PFSK-1 (cell line): ENCODE results near the gene FKBP14.

Experiments
- FOXP2 ChIP-seq: optimal IDR thresholded peaks from 2 replicates; pipeline ENCODE3; 2011; ENCODE audit warnings: borderline replicate concordance, control low read depth, inconsistent platforms; ENCODE audit not compliant: insufficient read depth; ENCODE audit errors: extremely low read length, extremely low read depth
- POLR2AphosphoS5 ChIP-seq: IDR thresholded peaks from 2 replicates; pipeline ENCODE4 v1.6.1; 2012; ENCODE audit warnings: low read depth, mild to moderate bottlenecking, control low read depth, low read length, moderate library complexity
- SIN3A ChIP-seq: IDR thresholded peaks from 2 replicates; pipeline ENCODE4 v1.6.1; 2012; ENCODE audit warnings: mild to moderate bottlenecking, low read length, moderate library complexity, borderline replicate concordance; ENCODE audit not compliant: insufficient read depth
- TAF1 ChIP-seq: IDR thresholded peaks from 2 replicates; pipeline ENCODE4 v1.6.1; 2012; ENCODE audit warnings: low read length, control low read depth, borderline replicate concordance; ENCODE audit not compliant: insufficient read depth
- TF ChIP-seq, protein P1 (sequence below), 2 experiments: IDR thresholded peaks; 2 replicates each; pipeline versions ENCODE4 v1.6.1 to v1.8.0; 2011 to 2012; ENCODE audit warnings: low read depth in 2 of 2, low read length in 2 of 2, control low read depth in 1 of 2, inconsistent platforms in 1 of 2, mild to moderate bottlenecking in 1 of 2, moderate library complexity in 1 of 2; ENCODE audit not compliant: insufficient read depth in 1 of 2

The FKBP14 gene

GRCh38 chr7:29987811-29988317 lies 38.6 kb downstream of the FKBP14 start:
- TF ChIP-seq FOXP2 (no peak), POLR2AphosphoS5 (no peak), SIN3A (no peak), TAF1 (no peak)
- TF ChIP-seq, protein P1, sequence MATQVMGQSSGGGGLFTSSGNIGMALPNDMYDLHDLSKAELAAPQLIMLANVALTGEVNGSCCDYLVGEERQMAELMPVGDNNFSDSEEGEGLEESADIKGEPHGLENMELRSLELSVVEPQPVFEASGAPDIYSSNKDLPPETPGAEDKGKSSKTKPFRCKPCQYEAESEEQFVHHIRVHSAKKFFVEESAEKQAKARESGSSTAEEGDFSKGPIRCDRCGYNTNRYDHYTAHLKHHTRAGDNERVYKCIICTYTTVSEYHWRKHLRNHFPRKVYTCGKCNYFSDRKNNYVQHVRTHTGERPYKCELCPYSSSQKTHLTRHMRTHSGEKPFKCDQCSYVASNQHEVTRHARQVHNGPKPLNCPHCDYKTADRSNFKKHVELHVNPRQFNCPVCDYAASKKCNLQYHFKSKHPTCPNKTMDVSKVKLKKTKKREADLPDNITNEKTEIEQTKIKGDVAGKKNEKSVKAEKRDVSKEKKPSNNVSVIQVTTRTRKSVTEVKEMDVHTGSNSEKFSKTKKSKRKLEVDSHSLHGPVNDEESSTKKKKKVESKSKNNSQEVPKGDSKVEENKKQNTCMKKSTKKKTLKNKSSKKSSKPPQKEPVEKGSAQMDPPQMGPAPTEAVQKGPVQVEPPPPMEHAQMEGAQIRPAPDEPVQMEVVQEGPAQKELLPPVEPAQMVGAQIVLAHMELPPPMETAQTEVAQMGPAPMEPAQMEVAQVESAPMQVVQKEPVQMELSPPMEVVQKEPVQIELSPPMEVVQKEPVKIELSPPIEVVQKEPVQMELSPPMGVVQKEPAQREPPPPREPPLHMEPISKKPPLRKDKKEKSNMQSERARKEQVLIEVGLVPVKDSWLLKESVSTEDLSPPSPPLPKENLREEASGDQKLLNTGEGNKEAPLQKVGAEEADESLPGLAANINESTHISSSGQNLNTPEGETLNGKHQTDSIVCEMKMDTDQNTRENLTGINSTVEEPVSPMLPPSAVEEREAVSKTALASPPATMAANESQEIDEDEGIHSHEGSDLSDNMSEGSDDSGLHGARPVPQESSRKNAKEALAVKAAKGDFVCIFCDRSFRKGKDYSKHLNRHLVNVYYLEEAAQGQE (IDR thresholded peaks at IDR 0.05; ENCODE audit: insufficient read depth in 1 of 2, low read depth in 2 of 2, low read length in 2 of 2), result no peak

GRCh38 chr7:29987083-29987482 lies 39.4 kb downstream of the FKBP14 start:
- no peak for TF ChIP-seq POLR2AphosphoS5
- no peak for TF ChIP-seq TAF1
- TF ChIP-seq, protein P1 (IDR thresholded peaks at IDR 0.05; ENCODE audit: insufficient read depth in 1 of 2, low read depth in 2 of 2, low read length in 2 of 2), result no peak
- TF ChIP-seq FOXP2, result no peak
- no peak for TF ChIP-seq SIN3A

- TF ChIP-seq POLR2AphosphoS5 (no peak), SIN3A (no peak), TAF1 (no peak), FOXP2 (no peak)
- TF ChIP-seq, protein P1 (IDR thresholded peaks at IDR 0.05; ENCODE audit: insufficient read depth in 1 of 2, low read depth in 2 of 2, low read length in 2 of 2), result no peak
Measured at GRCh38 chr7:29980151-29980550, 46.4 kb downstream of the FKBP14 start.

GRCh38 chr7:29977886-29978651 lies 48.4 kb downstream of the FKBP14 start:
- TF ChIP-seq FOXP2 (no peak), TAF1 (no peak), POLR2AphosphoS5 (no peak), SIN3A (no peak)
- TF ChIP-seq, protein P1 (IDR thresholded peaks at IDR 0.05; ENCODE audit: insufficient read depth in 1 of 2, low read depth in 2 of 2, low read length in 2 of 2), result no peak
